Measurements from ENCODE around the gene SMCHD1. TPM values are rescaled to one million over a fixed set of nuclear protein-coding genes. Genes with fewer than 3 reads are reported as not detected.

The SMCHD1 gene
- total and polyA plus RNA-seq, 7 donors = 6.2 to 23.0 (median 20.3) TPM

DNA sequence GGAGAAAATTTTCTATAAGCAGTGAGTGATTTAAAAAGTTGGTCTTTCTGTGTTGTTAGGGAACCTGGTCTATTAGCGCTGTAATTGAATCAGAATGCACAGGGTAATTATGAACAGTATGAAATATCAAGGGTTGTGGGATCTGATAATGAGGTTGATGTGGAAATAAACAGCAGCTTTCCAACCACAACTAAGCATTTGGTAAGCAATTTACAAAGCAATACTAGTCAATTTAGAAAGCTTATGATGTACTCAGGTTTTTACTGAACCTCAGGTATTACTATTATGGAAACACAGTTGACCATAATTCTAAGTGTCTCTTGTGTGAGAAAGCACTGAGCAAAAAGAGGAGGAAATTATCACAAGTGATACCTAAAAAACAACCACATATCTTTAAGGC lies 11.0 kb upstream of the SMCHD1 start:
- Histone ChIP-seq H3K4me1 (no peaks in the 10 kb centered on the region), H3K9me3 (no peaks in the 10 kb centered on the region), H3K36me3 (ENCODE audit: insufficient read depth in 1 of 2, low read depth in 1 of 2) (no peaks in the 10 kb centered on the region), H3K4me3 (no peak overlapping the region), H3K27ac (no peak overlapping the region), H3K27me3 (ENCODE audit: insufficient read depth in 3 of 3, low read length in 2 of 3) (no peaks in the 10 kb centered on the region)
- 95 to 96% (median 95%) methylated on average over 1 of the region's 1 CpG for WGBS, 3 donors
- DNase-seq = no peak
- no peak for ATAC-seq
- intact Hi-C loops (cut with DNase I) = no loop called here
- TF ChIP-seq, protein P1, sequence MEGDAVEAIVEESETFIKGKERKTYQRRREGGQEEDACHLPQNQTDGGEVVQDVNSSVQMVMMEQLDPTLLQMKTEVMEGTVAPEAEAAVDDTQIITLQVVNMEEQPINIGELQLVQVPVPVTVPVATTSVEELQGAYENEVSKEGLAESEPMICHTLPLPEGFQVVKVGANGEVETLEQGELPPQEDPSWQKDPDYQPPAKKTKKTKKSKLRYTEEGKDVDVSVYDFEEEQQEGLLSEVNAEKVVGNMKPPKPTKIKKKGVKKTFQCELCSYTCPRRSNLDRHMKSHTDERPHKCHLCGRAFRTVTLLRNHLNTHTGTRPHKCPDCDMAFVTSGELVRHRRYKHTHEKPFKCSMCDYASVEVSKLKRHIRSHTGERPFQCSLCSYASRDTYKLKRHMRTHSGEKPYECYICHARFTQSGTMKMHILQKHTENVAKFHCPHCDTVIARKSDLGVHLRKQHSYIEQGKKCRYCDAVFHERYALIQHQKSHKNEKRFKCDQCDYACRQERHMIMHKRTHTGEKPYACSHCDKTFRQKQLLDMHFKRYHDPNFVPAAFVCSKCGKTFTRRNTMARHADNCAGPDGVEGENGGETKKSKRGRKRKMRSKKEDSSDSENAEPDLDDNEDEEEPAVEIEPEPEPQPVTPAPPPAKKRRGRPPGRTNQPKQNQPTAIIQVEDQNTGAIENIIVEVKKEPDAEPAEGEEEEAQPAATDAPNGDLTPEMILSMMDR (IDR thresholded peaks at IDR 0.05) = no peak

DNA sequence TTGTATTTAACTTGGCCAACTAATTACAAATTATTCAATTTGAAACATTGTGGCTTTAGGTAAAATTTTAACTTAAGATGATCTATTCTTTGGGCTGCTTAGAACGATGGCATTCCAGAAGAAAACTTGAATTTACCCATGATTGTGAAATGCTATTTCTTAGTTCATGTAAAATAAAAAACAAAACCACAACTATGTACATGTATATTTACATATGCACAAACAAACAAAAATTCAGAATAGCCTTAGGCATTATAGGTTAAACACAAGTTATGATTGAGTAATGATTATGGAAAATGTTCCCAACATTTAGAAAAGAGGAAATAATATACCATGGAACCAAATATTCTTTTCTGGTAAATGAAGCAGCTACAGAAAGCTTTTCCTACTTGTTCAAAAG lies 3.5 kb upstream of the SMCHD1 start:
- TF ChIP-seq, protein P1 (IDR thresholded peaks at IDR 0.05) = no peak
- Histone ChIP-seq H3K9me3 (no peaks in the 10 kb centered on the region), H3K36me3 (ENCODE audit: insufficient read depth in 1 of 2, low read depth in 1 of 2) (no peaks in the 10 kb centered on the region), H3K27me3 (ENCODE audit: insufficient read depth in 3 of 3, low read length in 2 of 3) (no peaks in the 10 kb centered on the region), H3K4me1 (peaks cover under 1% of the 10 kb centered on the region), H3K4me3 (no peak overlapping the region), H3K27ac (no peak overlapping the region)
- ATAC-seq = no peak
- intact Hi-C loops (cut with DNase I) = loop anchor here in 1 of 2 donors (10.0 kb wide), 1 partner anchor 87 kb away; no protein-coding TSS in a partner anchor
- WGBS, 3 donors = 86 to 97% (median 89%) methylated on average over 1 of the region's 1 CpG
- DNase-seq = no peak

DNA sequence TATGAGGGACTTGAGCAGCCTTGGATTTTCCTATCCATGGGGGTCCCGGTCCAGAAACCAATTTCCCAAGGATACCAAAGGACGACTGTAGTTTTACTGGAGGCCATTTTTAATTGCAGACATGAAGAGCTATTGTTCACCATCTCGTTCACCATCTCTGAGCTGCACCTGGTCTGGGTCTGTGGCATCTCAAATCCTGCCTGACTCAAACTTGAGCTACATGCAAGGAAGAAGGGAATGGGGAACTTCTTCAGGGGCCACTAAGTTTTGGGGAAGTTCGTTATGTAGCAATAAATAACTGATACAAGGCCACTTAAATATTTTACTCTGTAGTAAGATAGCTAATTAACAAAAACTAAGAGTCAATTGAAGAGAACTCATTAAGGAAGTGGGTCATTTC lies 2.1 kb upstream of the SMCHD1 start:
- intact Hi-C loops (cut with DNase I) = loop anchor here in 1 of 2 donors (10.0 kb wide), 1 partner anchor 89 kb away; no protein-coding TSS in a partner anchor
- no peak for DNase-seq
- TF ChIP-seq, protein P1 (IDR thresholded peaks at IDR 0.05) = no peak

DNA sequence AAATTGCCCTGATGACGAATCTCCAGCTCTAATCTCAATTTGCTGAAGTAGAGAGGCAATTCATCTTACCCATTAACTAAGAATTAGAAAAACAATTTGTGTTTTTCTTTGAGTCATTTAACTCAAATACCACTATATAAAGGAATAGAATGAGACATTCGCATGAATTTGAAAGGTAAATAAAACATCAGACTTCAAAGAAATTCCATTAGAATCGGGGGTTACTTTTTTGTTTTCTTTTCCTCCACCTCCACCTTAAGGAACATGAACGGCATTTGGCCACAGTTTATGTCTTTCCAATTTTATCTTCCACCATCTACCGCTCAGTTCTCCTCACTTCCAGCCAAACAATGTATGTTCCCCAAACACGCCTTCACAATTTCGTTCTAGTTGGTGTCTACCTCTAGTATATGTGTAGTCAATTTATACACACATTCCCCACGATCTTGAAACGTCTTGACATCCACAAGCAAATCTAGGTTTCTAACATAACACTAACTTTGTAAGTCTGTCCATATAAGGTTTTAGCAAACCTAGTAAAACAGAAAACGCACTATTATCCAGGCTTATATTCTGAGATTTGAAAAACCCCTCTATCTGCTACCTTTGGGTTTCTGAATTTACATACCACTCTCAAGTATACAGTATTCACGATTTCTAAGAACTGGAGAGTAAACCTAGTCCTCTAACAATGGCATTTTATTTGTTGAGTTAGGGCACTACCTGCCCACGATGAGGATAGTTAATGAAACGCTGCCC lies 1.2 kb upstream of the SMCHD1 start:
- intact Hi-C loops (cut with DNase I) = loop anchor here in 1 of 2 donors (10.0 kb wide), 1 partner anchor 90 kb away; no protein-coding TSS in a partner anchor
- Histone ChIP-seq H3K36me3 (ENCODE audit: insufficient read depth in 1 of 2, low read depth in 1 of 2) (no peaks in the 10 kb centered on the region), H3K27me3 (ENCODE audit: insufficient read depth in 3 of 3, low read length in 2 of 3) (no peaks in the 10 kb centered on the region), H3K27ac (peak overlapping the region; percentile 96), H3K4me3 (peak overlapping the region; percentile 90), H3K4me1 (peaks cover 22% of the 10 kb centered on the region), H3K9me3 (no peaks in the 10 kb centered on the region)
- DNase-seq (no peak), ATAC-seq (no peak)
- 57 to 60% (median 58%) methylated on average over 13 of the region's 13 CpGs for WGBS, 3 donors
- TF ChIP-seq, protein P1 (IDR thresholded peaks at IDR 0.05) = no peak

More for the DNA sequence above, 2.1 kb upstream of the SMCHD1 start:
- no peaks in the 10 kb centered on the region for H3K9me3 ChIP-seq
- H3K4me3 ChIP-seq = no peak overlapping the region
- no peaks in the 10 kb centered on the region for H3K27me3 ChIP-seq (ENCODE audit: insufficient read depth in 3 of 3, low read length in 2 of 3)
- peaks cover 15% of the 10 kb centered on the region for H3K4me1 ChIP-seq
- H3K36me3 ChIP-seq (ENCODE audit: insufficient read depth in 1 of 2, low read depth in 1 of 2) = no peaks in the 10 kb centered on the region
- ATAC-seq = no peak
- no peak overlapping the region for H3K27ac ChIP-seq
- 75 to 85% (median 77%) methylated on average over 4 of the region's 4 CpGs for WGBS, 3 donors

Data from psoas muscle (tissue), 8 donors.